Sigmoid colon (tissue), 4 donors: Measurements from ENCODE around the gene PWP2.

Experiments used
- EP300 ChIP-seq, 4 donors: sonication (generic); formaldehyde crosslinking; IDR thresholded peaks; one replicate each; pipeline ENCODE4 v1.6.1; 2017; ENCODE audit warnings: antibody characterized with exemption in 4 of 4
- POLR2A ChIP-seq, 2 donors: fragments of 450-650 bp; IDR thresholded peaks; one replicate each; pipeline ENCODE4 v1.6.1; 2016; ENCODE audit warnings: antibody characterized with exemption in 2 of 2, mild to moderate bottlenecking in 2 of 2, moderate library complexity in 2 of 2
- TF ChIP-seq, protein P1 (sequence below), 4 experiments: fragments of 450-650 bp in 3 of 4; fragments of 200-600 bp in 1 of 4; IDR thresholded peaks; one replicate each; pipeline ENCODE4 v1.5.1; 2016 to 2019; ENCODE audit warnings: antibody characterized with exemption in 4 of 4, mild to moderate bottlenecking in 3 of 4, moderate library complexity in 2 of 4

GRCh38 chr21:44084496-44085241 is 22.5 kb upstream of the PWP2 start:
- TF ChIP-seq, protein P1, sequence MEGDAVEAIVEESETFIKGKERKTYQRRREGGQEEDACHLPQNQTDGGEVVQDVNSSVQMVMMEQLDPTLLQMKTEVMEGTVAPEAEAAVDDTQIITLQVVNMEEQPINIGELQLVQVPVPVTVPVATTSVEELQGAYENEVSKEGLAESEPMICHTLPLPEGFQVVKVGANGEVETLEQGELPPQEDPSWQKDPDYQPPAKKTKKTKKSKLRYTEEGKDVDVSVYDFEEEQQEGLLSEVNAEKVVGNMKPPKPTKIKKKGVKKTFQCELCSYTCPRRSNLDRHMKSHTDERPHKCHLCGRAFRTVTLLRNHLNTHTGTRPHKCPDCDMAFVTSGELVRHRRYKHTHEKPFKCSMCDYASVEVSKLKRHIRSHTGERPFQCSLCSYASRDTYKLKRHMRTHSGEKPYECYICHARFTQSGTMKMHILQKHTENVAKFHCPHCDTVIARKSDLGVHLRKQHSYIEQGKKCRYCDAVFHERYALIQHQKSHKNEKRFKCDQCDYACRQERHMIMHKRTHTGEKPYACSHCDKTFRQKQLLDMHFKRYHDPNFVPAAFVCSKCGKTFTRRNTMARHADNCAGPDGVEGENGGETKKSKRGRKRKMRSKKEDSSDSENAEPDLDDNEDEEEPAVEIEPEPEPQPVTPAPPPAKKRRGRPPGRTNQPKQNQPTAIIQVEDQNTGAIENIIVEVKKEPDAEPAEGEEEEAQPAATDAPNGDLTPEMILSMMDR (IDR thresholded peaks at IDR 0.05) = no peak
- TF ChIP-seq POLR2A (IDR thresholded peaks at IDR 0.05) = no peak
- no peak for TF ChIP-seq EP300 (IDR thresholded peaks at IDR 0.05)
